ENCODE data around the gene PNCK.

GRCh38 chrX:153662266-153662665 is 11.3 kb downstream of the PNCK start:
- TF ChIP-seq, protein P1, sequence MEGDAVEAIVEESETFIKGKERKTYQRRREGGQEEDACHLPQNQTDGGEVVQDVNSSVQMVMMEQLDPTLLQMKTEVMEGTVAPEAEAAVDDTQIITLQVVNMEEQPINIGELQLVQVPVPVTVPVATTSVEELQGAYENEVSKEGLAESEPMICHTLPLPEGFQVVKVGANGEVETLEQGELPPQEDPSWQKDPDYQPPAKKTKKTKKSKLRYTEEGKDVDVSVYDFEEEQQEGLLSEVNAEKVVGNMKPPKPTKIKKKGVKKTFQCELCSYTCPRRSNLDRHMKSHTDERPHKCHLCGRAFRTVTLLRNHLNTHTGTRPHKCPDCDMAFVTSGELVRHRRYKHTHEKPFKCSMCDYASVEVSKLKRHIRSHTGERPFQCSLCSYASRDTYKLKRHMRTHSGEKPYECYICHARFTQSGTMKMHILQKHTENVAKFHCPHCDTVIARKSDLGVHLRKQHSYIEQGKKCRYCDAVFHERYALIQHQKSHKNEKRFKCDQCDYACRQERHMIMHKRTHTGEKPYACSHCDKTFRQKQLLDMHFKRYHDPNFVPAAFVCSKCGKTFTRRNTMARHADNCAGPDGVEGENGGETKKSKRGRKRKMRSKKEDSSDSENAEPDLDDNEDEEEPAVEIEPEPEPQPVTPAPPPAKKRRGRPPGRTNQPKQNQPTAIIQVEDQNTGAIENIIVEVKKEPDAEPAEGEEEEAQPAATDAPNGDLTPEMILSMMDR (conservative IDR thresholded peaks at IDR 0.05; ENCODE audit: low read depth in 2 of 2): peak; percentile 55 to 67
- TF ChIP-seq EZH2 (IDR thresholded peaks at IDR 0.05; ENCODE audit: low read depth, unreplicated experiment): no peak
- no peak for TF ChIP-seq EZH2phosphoT487 (IDR thresholded peaks at IDR 0.05; ENCODE audit: unreplicated experiment)
- TF ChIP-seq ZNF331 (CRISPR knock-in tag; IDR thresholded peaks at IDR 0.05; ENCODE audit: low read depth): no peak
- no peak for TF ChIP-seq REST (IDR thresholded peaks at IDR 0.05; ENCODE audit: unreplicated experiment)

All from GM23338 (cell line).